ENCODE measurements around the gene CDH23. TPM values are rescaled to one million over a fixed set of nuclear protein-coding genes. Genes with fewer than 3 reads are reported as not detected.

The CDH23 gene
- polyA plus RNA-seq, 2 donors: 1.6 to 3.2 TPM

- Histone ChIP-seq H3K36me3 (ENCODE audit: control insufficient read depth in 2 of 2, insufficient read depth in 2 of 2, low read length in 1 of 2) (no peaks in the 10 kb centered on the region), H3K27ac (ENCODE audit: low read depth in 2 of 2, low read length in 1 of 2) (no peak overlapping the region), H3K27me3 (ENCODE audit: control insufficient read depth in 1 of 2, insufficient read depth in 2 of 2, low read length in 2 of 2) (no peaks in the 10 kb centered on the region), H3K4me1 (ENCODE audit: control insufficient read depth in 2 of 2, insufficient read depth in 2 of 2, low read length in 1 of 2) (peaks cover under 1 to 3% of the 10 kb centered on the region in 2 donors), H3K4me3 (ENCODE audit: low read depth in 1 of 2, low read length in 2 of 2) (no peak overlapping the region), H3K9me3 (ENCODE audit: control insufficient read depth in 2 of 2, insufficient read depth in 1 of 2, low read depth in 1 of 2, low read length in 1 of 2) (no peaks in the 10 kb centered on the region)
- WGBS, 2 donors: 81 to 85% methylated on average over 11 of the region's 11 CpGs
Measured at GRCh38 chr10:71625445-71626175, 228.9 kb downstream of the CDH23 start.

GRCh38 chr10:71627230-71627939 is 230.7 kb downstream of the CDH23 start:
- H3K27ac ChIP-seq (ENCODE audit: low read depth in 2 of 2, low read length in 1 of 2): no peak overlapping the region
- peaks cover 0 to 3% of the 10 kb centered on the region in 2 donors for H3K4me1 ChIP-seq (ENCODE audit: control insufficient read depth in 2 of 2, insufficient read depth in 2 of 2, low read length in 1 of 2)
- no peaks in the 10 kb centered on the region for H3K27me3 ChIP-seq (ENCODE audit: control insufficient read depth in 1 of 2, insufficient read depth in 2 of 2, low read length in 2 of 2)
- H3K9me3 ChIP-seq (ENCODE audit: control insufficient read depth in 2 of 2, insufficient read depth in 1 of 2, low read depth in 1 of 2, low read length in 1 of 2): no peaks in the 10 kb centered on the region
- H3K4me3 ChIP-seq (ENCODE audit: low read depth in 1 of 2, low read length in 2 of 2): no peak overlapping the region
- WGBS, 2 donors: 65 to 82% methylated on average over 14 of the region's 14 CpGs
- H3K36me3 ChIP-seq (ENCODE audit: control insufficient read depth in 2 of 2, insufficient read depth in 2 of 2, low read length in 1 of 2): no peaks in the 10 kb centered on the region

- WGBS, 2 donors: 80 to 82% methylated on average over 7 of the region's 7 CpGs
- Histone ChIP-seq H3K27ac (ENCODE audit: low read depth in 2 of 2, low read length in 1 of 2) (no peak overlapping the region), H3K9me3 (ENCODE audit: control insufficient read depth in 2 of 2, insufficient read depth in 1 of 2, low read depth in 1 of 2, low read length in 1 of 2) (no peaks in the 10 kb centered on the region), H3K27me3 (ENCODE audit: control insufficient read depth in 1 of 2, insufficient read depth in 2 of 2, low read length in 2 of 2) (no peaks in the 10 kb centered on the region), H3K36me3 (ENCODE audit: control insufficient read depth in 2 of 2, insufficient read depth in 2 of 2, low read length in 1 of 2) (no peaks in the 10 kb centered on the region), H3K4me3 (ENCODE audit: low read depth in 1 of 2, low read length in 2 of 2) (no peak overlapping the region), H3K4me1 (ENCODE audit: control insufficient read depth in 2 of 2, insufficient read depth in 2 of 2, low read length in 1 of 2) (peaks cover 0 to 3% of the 10 kb centered on the region in 2 donors)
Measured at GRCh38 chr10:71627956-71628355, 231.2 kb downstream of the CDH23 start.

GRCh38 chr10:71629131-71629530 is 232.4 kb downstream of the CDH23 start:
- peaks cover 0 to 3% of the 10 kb centered on the region in 2 donors for H3K4me1 ChIP-seq (ENCODE audit: control insufficient read depth in 2 of 2, insufficient read depth in 2 of 2, low read length in 1 of 2)
- no peak overlapping the region for H3K27ac ChIP-seq (ENCODE audit: low read depth in 2 of 2, low read length in 1 of 2)
- WGBS, 2 donors: 56 to 71% methylated on average over 4 of the region's 4 CpGs
- H3K36me3 ChIP-seq (ENCODE audit: control insufficient read depth in 2 of 2, insufficient read depth in 2 of 2, low read length in 1 of 2): no peaks in the 10 kb centered on the region
- no peak overlapping the region for H3K4me3 ChIP-seq (ENCODE audit: low read depth in 1 of 2, low read length in 2 of 2)
- H3K27me3 ChIP-seq (ENCODE audit: control insufficient read depth in 1 of 2, insufficient read depth in 2 of 2, low read length in 2 of 2): no peaks in the 10 kb centered on the region
- H3K9me3 ChIP-seq (ENCODE audit: control insufficient read depth in 2 of 2, insufficient read depth in 1 of 2, low read depth in 1 of 2, low read length in 1 of 2): no peaks in the 10 kb centered on the region

- WGBS, 2 donors: 89 to 97% methylated on average over 5 of the region's 5 CpGs
- no peaks in the 10 kb centered on the region for H3K36me3 ChIP-seq (ENCODE audit: control insufficient read depth in 2 of 2, insufficient read depth in 2 of 2, low read length in 1 of 2)
- no peaks in the 10 kb centered on the region for H3K9me3 ChIP-seq (ENCODE audit: control insufficient read depth in 2 of 2, insufficient read depth in 1 of 2, low read depth in 1 of 2, low read length in 1 of 2)
- no peak overlapping the region for H3K27ac ChIP-seq (ENCODE audit: low read depth in 2 of 2, low read length in 1 of 2)
- H3K4me3 ChIP-seq (ENCODE audit: low read depth in 1 of 2, low read length in 2 of 2): no peak overlapping the region
- H3K27me3 ChIP-seq (ENCODE audit: control insufficient read depth in 1 of 2, insufficient read depth in 2 of 2, low read length in 2 of 2): no peaks in the 10 kb centered on the region
- peaks cover 0 to 3% of the 10 kb centered on the region in 2 donors for H3K4me1 ChIP-seq (ENCODE audit: control insufficient read depth in 2 of 2, insufficient read depth in 2 of 2, low read length in 1 of 2)
Measured at GRCh38 chr10:71630168-71630567, 233.4 kb downstream of the CDH23 start.

GRCh38 chr10:71631007-71631861 is 234.5 kb downstream of the CDH23 start:
- no peaks in the 10 kb centered on the region for H3K9me3 ChIP-seq (ENCODE audit: control insufficient read depth in 2 of 2, insufficient read depth in 1 of 2, low read depth in 1 of 2, low read length in 1 of 2)
- H3K4me3 ChIP-seq (ENCODE audit: low read depth in 1 of 2, low read length in 2 of 2): no peak overlapping the region
- H3K4me1 ChIP-seq (ENCODE audit: control insufficient read depth in 2 of 2, insufficient read depth in 2 of 2, low read length in 1 of 2): peaks cover 0 to 3% of the 10 kb centered on the region in 2 donors
- H3K36me3 ChIP-seq (ENCODE audit: control insufficient read depth in 2 of 2, insufficient read depth in 2 of 2, low read length in 1 of 2): no peaks in the 10 kb centered on the region
- no peaks in the 10 kb centered on the region for H3K27me3 ChIP-seq (ENCODE audit: control insufficient read depth in 1 of 2, insufficient read depth in 2 of 2, low read length in 2 of 2)
- H3K27ac ChIP-seq (ENCODE audit: low read depth in 2 of 2, low read length in 1 of 2): no peak overlapping the region
- 85 to 87% methylated on average over 6 of the region's 6 CpGs for WGBS, 2 donors

GRCh38 chr10:71632200-71632820 is 235.6 kb downstream of the CDH23 start:
- no peaks in the 10 kb centered on the region for H3K36me3 ChIP-seq (ENCODE audit: control insufficient read depth in 2 of 2, insufficient read depth in 2 of 2, low read length in 1 of 2)
- WGBS, 2 donors: 89 to 93% methylated on average over 6 of the region's 6 CpGs

GRCh38 chr10:71632896-71633600 is 236.3 kb downstream of the CDH23 start:
- H3K4me1 ChIP-seq (ENCODE audit: control insufficient read depth in 2 of 2, insufficient read depth in 2 of 2, low read length in 1 of 2): peaks cover under 1 to 1% of the 10 kb centered on the region in 2 donors
- no peaks in the 10 kb centered on the region for H3K9me3 ChIP-seq (ENCODE audit: control insufficient read depth in 2 of 2, insufficient read depth in 1 of 2, low read depth in 1 of 2, low read length in 1 of 2)
- H3K36me3 ChIP-seq (ENCODE audit: control insufficient read depth in 2 of 2, insufficient read depth in 2 of 2, low read length in 1 of 2): no peaks in the 10 kb centered on the region
- H3K4me3 ChIP-seq (ENCODE audit: low read depth in 1 of 2, low read length in 2 of 2): no peak overlapping the region
- no peaks in the 10 kb centered on the region for H3K27me3 ChIP-seq (ENCODE audit: control insufficient read depth in 1 of 2, insufficient read depth in 2 of 2, low read length in 2 of 2)
- WGBS, 2 donors: 83 to 89% methylated on average over 10 of the region's 10 CpGs
- no peak overlapping the region for H3K27ac ChIP-seq (ENCODE audit: low read depth in 2 of 2, low read length in 1 of 2)

More at GRCh38 chr10:71632200-71632820, 235.6 kb downstream of the CDH23 start:
- no peaks in the 10 kb centered on the region for H3K27me3 ChIP-seq (ENCODE audit: control insufficient read depth in 1 of 2, insufficient read depth in 2 of 2, low read length in 2 of 2)
- no peak overlapping the region for H3K27ac ChIP-seq (ENCODE audit: low read depth in 2 of 2, low read length in 1 of 2)
- H3K4me3 ChIP-seq (ENCODE audit: low read depth in 1 of 2, low read length in 2 of 2): no peak overlapping the region
- H3K4me1 ChIP-seq (ENCODE audit: control insufficient read depth in 2 of 2, insufficient read depth in 2 of 2, low read length in 1 of 2): peaks cover 0 to 3% of the 10 kb centered on the region in 2 donors
- H3K9me3 ChIP-seq (ENCODE audit: control insufficient read depth in 2 of 2, insufficient read depth in 1 of 2, low read depth in 1 of 2, low read length in 1 of 2): no peaks in the 10 kb centered on the region

Data from esophagus (tissue), 2 donors.